COLO668 (cell line): ENCODE results near the gene GRIK3.
"Not testable (repeated sequence)": the region's sequence is repeated elsewhere in the genome, so short reads cannot be mapped to it uniquely, and the experiment has no call there.

ENCODE experiments used
- DNase-seq: peaks from one replicate; lab custom pipeline; 2025; ENCODE audit not compliant: unreplicated experiment; lab: John Stamatoyannopoulos, UW

The GRIK3 gene

GRCh38 chr1:37034121-37035013 is at the start of gene GRIK3:
TSS of gene GRIK3 (minus strand) at chr1:37034515. CDS start at chr1:37034108, 407 bp downstream.
- DNase-seq = peak; percentile 95

GRCh38 chr1:37084013-37084412 is 49.7 kb upstream of the GRIK3 start:
- no peak for DNase-seq

- DNase-seq = no peak
These were observed 49.3 kb upstream of the GRIK3 start for GRCh38 chr1:37083603-37084002.

- DNase-seq = not testable (repeated sequence)
These were observed 46.1 kb upstream of the GRIK3 start for GRCh38 chr1:37080296-37080986.

- DNase-seq = no peak
These were observed 44.6 kb upstream of the GRIK3 start for GRCh38 chr1:37078866-37079265.

- no peak for DNase-seq
These were observed 41.9 kb upstream of the GRIK3 start for GRCh38 chr1:37076168-37076567.

GRCh38 chr1:37073854-37074379 is 39.6 kb upstream of the GRIK3 start:
- no peak for DNase-seq

GRCh38 chr1:37073152-37073853 is 39.0 kb upstream of the GRIK3 start:
- no peak for DNase-seq

GRCh38 chr1:37071829-37072228 is 37.5 kb upstream of the GRIK3 start:
- no peak for DNase-seq

- DNase-seq = no peak
These were observed 35.8 kb upstream of the GRIK3 start for GRCh38 chr1:37070126-37070525.

- no peak for DNase-seq
These were observed 35.1 kb upstream of the GRIK3 start for GRCh38 chr1:37069406-37069805.

- no peak for DNase-seq
These were observed 34.6 kb upstream of the GRIK3 start for GRCh38 chr1:37068897-37069296.

GRCh38 chr1:37068260-37068659 is 33.9 kb upstream of the GRIK3 start:
- DNase-seq = no peak

- DNase-seq = no peak
These were observed 29.7 kb upstream of the GRIK3 start for GRCh38 chr1:37064039-37064438.

GRCh38 chr1:37059346-37059745 is 25.0 kb upstream of the GRIK3 start:
- DNase-seq = no peak

GRCh38 chr1:37058424-37058988 is 24.2 kb upstream of the GRIK3 start:
- DNase-seq = no peak

GRCh38 chr1:37056325-37056724 is 22.0 kb upstream of the GRIK3 start:
- peak; percentile 47 for DNase-seq

GRCh38 chr1:37055631-37056030 is 21.3 kb upstream of the GRIK3 start:
- peak; percentile 39 for DNase-seq

- DNase-seq = no peak
These were observed 18.9 kb upstream of the GRIK3 start for GRCh38 chr1:37053173-37053572.

GRCh38 chr1:37052120-37052519 is 17.8 kb upstream of the GRIK3 start:
- DNase-seq = no peak

- DNase-seq = no peak
These were observed 17.0 kb upstream of the GRIK3 start for GRCh38 chr1:37051346-37051745.
